CD1c-positive myeloid dendritic cell (primary cell): ENCODE data around the gene STK16.

Source experiments
- DNase-seq: peaks from one replicate; pipeline ENCODE4 v3.0.0-alpha.2; 2016; ENCODE audit errors: extremely low spot score

STK16 gene

DNA sequence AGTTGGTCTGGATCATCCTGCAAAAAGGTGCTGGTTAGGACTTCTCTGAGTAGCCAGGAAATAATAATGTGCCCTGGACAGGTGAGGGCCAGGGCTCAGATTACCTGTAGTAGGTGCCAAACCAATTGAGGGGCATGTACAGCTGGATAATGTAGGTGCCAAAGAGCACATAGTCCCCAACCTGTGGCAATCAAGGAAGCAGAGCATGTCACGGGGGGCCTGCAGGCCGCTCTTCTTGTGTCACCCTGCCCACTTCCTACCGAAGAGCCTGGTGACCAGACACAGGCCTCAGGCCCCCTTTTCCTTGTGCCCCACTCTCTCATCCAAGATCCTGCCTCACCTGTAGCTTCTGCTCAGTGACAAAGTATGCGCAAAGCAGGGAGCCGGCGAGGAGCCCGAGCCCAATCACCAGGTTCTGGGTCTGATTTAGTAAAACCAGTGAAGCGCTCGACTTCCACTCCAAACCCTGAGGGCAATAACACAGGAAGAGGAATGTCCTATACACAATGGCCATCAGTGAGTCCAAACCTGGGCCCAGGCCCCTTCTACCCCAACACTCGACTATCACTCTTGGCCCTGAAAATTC, 31.7 kb upstream of the STK16 start:
- DNase-seq = no peak

DNA sequence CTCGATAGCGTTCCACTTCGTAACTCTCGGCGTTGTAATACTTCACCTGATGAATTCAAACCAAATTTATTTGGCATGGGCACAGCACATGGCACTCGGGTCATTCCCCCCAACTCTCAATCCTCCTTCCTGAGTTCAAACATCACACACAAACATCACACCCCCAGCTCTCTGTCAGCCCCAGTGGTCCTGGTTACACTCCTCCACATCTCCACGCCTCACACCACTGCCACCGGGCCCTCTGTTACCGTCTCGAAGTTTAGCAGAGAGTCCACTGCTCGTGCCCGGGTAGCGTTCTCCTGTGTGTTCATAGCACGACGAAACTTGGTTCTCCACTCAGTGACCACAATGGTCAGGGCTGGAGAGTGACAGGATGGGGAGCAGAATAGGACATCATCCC, 31.1 kb upstream of the STK16 start:
- DNase-seq = no peak

- no peak for DNase-seq
These were observed 30.5 kb upstream of the STK16 start for GRCh38 chr2:219214786-219215185.

DNA sequence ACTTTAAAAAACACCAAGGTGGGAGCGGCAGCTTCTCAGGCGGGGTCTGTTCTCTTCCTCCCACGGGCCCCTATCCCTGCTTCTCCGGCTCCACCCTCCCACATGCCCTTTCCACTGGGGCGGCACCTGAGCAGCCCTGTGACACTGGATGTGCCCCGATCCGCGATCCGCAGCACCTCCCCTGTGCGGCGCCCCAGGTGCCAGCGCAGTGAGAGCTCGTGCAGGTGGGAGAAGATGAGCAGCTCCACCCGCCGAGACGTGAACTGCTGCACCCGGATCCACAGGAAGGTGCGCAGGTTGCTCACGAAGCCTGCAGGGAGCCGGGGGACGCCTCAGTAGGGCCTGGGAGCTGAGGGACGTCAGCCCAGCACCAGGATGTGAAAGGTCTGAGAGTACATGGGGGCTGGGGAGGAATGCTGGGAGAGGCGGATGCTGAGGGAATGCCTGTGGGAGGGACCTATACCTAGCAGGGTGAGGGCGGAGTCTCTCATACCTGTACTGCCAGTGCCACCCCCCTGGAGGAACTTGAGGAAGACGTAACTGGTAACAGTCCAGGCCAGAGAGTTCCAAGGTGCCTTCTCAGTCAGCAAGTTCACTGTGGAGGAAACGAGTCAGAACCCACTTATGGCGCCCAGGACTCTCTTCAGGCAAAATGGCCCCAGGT, 29.3 kb upstream of the STK16 start:
- no peak for DNase-seq

GRCh38 chr2:219216535-219216915, 28.8 kb upstream of the STK16 start:
- DNase-seq = no peak

GRCh38 chr2:219218217-219218731, 27.0 kb upstream of the STK16 start:
- DNase-seq = peak; percentile 56

GRCh38 chr2:219218732-219219701, 26.3 kb upstream of the STK16 start, which contains the start of gene ABCB6:
TSS of gene ABCB6 (minus strand) at chr2:219218958. CDS start at chr2:219218673, 285 bp downstream.
- peak; percentile 86 for DNase-seq

- DNase-seq = no peak
These were observed 25.3 kb upstream of the STK16 start for GRCh38 chr2:219219784-219220532.

- DNase-seq = no peak
These were observed 24.5 kb upstream of the STK16 start for GRCh38 chr2:219220652-219221402.

DNA sequence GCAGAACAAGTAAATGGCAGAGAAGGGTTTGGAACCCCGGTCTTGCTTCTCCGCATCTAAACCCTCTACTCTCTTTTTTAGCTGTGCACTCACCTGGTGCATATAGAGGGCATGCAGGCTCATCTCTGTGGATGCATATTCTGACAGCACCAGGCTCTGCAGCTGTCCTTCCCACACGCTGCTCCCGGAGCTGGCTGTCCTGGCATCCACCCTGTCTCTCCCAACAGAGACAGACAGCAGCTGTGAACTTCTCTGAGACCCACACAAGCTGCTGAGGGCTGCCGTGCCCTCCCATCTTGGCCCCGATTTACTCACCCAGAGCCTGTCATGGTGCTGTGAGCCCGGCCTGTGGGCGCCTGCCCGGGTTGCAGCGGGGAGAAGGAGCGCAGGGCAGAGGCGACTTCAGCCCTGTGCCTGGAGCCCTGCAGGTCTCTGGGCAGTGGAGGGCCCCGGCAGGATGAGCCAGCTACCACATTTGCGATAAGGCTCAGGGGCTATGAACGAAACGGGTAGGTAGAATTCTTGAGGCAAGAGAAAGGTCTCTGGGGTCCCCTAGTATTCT, 23.2 kb upstream of the STK16 start:
- DNase-seq = no peak

DNA sequence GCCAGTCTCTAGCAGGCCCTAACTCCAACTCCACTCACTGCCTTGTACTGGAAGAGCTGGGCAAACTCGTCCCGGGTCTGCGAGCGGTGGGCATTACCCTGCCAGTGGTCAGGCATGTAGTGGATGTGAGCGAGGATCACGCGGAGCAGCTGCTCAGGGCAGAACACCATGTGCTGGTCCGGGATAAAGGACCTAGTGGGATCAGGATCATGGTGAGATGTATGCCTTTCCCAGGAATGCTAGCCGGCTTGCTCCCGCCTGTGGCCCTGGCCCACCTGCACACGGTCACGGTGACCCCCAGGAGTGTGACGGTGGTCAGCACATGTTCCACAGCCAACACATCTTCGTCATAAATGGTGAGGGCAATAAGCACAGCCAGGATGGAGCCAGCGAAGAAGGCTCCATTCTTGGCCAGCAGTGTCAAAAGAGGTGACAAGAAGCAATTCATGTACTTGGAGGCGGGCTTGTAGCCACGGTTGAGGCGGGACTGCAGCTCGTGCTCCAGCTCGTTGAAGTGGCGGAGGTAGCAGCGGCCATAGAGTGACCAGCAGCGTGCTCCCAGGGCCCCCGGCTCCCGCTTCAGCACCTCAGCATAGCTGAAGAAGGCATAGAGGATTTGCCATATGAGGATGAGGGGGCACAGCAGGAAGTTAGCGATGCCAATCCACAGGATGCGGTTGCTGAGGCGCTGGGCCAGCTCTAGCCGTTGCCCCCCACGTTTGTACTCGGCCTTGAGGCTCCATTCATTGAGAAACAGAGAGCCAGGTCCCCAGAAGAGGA, 21.3 kb upstream of the STK16 start:
- no peak for DNase-seq

- DNase-seq = peak; percentile 67
These were observed 19.9 kb upstream of the STK16 start for GRCh38 chr2:219225350-219225749.

DNA sequence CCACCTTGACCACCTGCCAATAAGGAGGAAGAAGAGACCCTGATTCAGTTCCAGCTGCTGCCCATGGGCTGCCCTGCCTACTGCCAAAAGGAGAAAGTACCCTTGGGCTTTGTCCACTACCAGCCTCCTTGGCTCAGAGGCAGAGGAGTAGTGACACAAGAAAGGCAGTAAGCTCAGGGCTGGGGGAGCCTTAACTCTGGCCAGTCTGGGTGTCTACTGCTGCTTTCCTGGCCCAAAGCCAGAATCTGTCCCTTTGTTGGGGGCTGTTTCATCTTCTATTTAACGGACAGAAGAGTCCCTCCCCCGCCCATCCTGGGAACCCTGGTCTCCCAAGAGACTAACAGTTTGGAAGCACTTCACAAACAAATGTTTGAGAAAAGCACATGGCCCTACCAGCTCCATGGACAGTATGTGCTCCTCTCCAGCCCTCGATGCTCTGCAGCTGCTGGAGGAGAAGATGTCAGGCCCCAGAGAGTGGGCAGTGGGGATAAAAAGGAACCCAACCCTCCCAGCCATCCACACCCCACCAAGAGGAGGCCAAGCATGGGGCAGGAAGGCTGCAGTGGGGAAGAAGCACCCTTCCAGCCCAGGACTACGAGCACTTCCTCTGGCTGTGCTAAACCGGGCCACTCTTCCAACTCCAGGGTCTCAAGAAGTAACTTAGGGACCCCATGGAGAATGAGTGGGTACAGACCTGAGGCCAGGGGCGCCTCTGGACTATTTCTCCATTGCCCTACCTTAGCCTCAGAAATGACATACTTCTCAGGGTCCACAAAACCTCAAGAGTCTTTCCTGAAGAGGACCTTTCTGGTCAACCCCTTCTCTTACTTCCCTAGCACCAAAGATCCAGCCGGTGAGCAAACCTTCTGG, 17.0 kb upstream of the STK16 start:
- peak; percentile 17 for DNase-seq

DNA sequence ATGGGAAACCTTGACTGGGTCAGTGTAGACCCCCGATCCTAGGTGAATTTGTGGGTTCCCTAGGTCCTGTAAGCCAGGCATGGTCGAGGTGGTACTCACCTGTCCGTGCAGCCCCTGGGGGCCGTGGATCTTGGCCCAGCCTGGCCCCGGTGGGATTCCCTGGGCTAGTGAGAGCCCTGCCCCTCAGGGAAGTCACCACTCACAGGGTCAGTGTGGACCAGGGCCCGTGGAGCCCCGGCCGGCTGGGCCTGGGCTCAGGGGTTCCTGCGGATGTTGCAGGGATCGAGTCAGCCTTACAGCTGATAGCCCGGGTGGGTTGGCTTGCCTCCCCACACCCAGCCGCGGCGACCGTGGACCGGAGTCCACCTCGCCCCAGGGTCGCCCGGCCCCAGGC, 16.4 kb upstream of the STK16 start:
- DNase-seq = no peak

DNA sequence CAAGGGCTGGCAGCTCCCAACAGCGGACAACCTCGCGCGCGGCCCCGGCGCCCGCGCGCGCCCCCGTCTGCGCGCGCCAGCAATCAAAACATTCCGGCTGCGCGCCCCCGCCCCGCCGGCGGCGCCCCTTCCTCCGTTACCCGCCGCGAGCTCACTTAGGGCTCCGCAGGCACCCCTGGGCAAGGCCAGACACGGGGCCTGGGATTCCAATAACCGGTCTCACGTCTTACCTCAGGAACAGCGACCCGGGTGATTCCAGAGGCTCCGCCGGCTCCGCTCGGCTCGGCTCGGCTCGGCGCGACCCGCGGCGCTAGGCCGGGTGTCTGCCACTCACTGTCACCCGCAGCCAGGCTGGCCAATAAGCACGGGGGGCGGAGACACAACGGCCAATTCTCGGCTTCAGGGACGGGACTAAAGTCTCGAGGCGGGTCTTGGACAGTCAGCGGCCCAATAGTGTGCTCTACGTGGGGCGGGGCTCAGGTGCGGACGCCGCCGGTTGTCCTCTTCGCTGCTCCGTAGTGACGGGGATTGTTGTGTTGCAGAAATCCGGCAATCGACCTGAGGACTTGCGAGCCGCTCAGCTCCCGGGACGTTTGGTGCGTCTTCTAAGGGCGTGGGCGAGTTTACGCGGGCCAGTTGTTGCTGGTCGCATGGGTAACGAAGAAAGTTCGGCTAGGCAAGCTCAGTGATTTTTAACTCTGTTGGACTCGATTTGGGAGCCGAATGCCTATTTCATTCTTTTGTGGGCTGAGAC, 15.8 kb upstream of the STK16 start, which contains the start of the genes ANKZF1 and ATG9A:
ANKZF1 (plus strand) TSS at position 502 of the 754 bp plus-strand sequence. CDS start 452 bp downstream, outside the sequence.
ATG9A (minus strand) TSS at position 332 of the 754 bp plus-strand sequence. CDS start 1,612 bp downstream, outside the sequence.
- DNase-seq = peak; percentile 99

GRCh38 chr2:219230059-219230540, 15.2 kb upstream of the STK16 start:
- peak; percentile 59 for DNase-seq

DNA sequence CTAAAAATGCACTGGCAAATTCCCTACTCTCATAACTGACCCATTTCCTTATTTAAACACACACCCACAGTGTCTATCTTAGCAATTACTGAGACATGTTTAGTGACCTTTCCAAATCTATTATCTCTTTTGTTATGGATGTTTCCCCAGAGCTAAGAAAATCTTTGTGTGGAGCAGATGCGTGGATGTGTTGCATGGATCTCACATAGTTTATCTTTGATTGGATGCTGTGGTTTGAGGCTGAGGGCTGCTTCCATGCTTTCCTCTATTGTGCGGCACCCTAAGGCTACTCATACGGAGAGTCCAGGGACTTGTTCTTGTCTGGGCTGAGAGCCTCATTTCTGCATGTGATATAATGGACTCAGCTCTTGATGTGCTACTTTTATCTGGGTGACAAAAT, 10.9 kb upstream of the STK16 start:
- no peak for DNase-seq
